Transverse colon (tissue), 4 donors: ENCODE results near the gene RPL28. TPM values are rescaled to one million over a fixed set of nuclear protein-coding genes. Genes with fewer than 3 reads are reported as not detected.

Experiments
- DNase-seq: peaks from one replicate; pipeline ENCODE4 v3.0.0-alpha.2; 2019
- H3K27ac ChIP-seq, 4 donors: fragments of 200-600 bp; sonication (generic); 2 replicates each; pipeline ENCODE4 v1.5.1; 2016 to 2018; ENCODE audit warnings: inconsistent platforms in 4 of 4
- H3K27me3 ChIP-seq: fragments of 200-600 bp; sonication (generic); 2 replicates; pipeline ENCODE4 v1.5.1; 2017; ENCODE audit warnings: inconsistent platforms
- H3K36me3 ChIP-seq, 4 donors: fragments of 200-600 bp; sonication (generic); 2 replicates each; pipeline ENCODE4 v1.5.1; 2017 to 2019; ENCODE audit warnings: inconsistent platforms in 4 of 4
- H3K4me1 ChIP-seq, 4 donors: fragments of 200-600 bp; sonication (generic); 2 replicates each; pipeline ENCODE4 v1.5.1; 2017 to 2020; ENCODE audit warnings: inconsistent platforms in 4 of 4
- H3K4me3 ChIP-seq, 4 donors: fragments of 200-600 bp; sonication (generic); 1 replicate in 1 of 4; 2 replicates in 3 of 4; pipeline versions ENCODE4 v1.5.1 to v1.6.1; 2017 to 2019; ENCODE audit warnings: inconsistent platforms in 4 of 4
- H3K9me3 ChIP-seq, 2 donors: fragments of 200-600 bp; sonication (generic); 2 replicates each; pipeline ENCODE4 v1.5.1; 2017 to 2019; ENCODE audit warnings: inconsistent platforms in 2 of 2
- CTCF ChIP-seq, 5 experiments: fragments of 200-600 bp in 3 of 5; fragments of 450-650 bp in 2 of 5; sonication (generic) in 3 of 5; IDR thresholded peaks; 1 replicate in 2 of 5; 2 replicates in 3 of 5; pipeline ENCODE4 v1.5.1; 2016 to 2017; ENCODE audit warnings: antibody characterized with exemption in 5 of 5, inconsistent platforms in 3 of 5, mild to moderate bottlenecking in 2 of 5, moderate library complexity in 1 of 5
- EP300 ChIP-seq: sonication (generic); formaldehyde crosslinking; IDR thresholded peaks from one replicate; pipeline ENCODE4 v1.6.1; 2017; ENCODE audit warnings: antibody characterized with exemption, low read depth
- POLR2A ChIP-seq: fragments of 450-650 bp; IDR thresholded peaks from one replicate; pipeline ENCODE4 v1.6.1; 2016; ENCODE audit warnings: antibody characterized with exemption, mild to moderate bottlenecking, moderate library complexity
- POLR2AphosphoS5 ChIP-seq, 3 donors: sonication (generic); formaldehyde crosslinking; IDR thresholded peaks; one replicate each; pipeline ENCODE4 v1.6.1; 2016; ENCODE audit warnings: antibody characterized with exemption in 3 of 3
- WGBS, 2 donors: methylation state at CpG; one replicate each; pipeline ENCODE4 v1.1.5; 2018; ENCODE audit warnings: low coverage in 1 of 2; 5-methylcytosine and 5-hydroxymethylcytosine counted together
- in situ Hi-C, 4 donors: fragments of 200-750 bp; cut with MboI; loops; one replicate each; pipeline versions ENCODE4 v1.15.0 to v1.15.1; 2017; ENCODE audit warnings: low sequenced_read_pairs in 3 of 4, low pct_ligation_motif_present in 1 of 4, low pct_unique_long_range_greater_than_20kb in 1 of 4
- intact Hi-C: fragments of 100-400 bp; cut with DNase I; formaldehyde crosslinking; loops from one replicate; pipeline ENCODE4 v1.15.1; 2023; ENCODE audit warnings: low total_unique reads
- total RNA-seq, 4 donors: library from RNA; depleted of rRNA; stranded (reverse); fragments of >200 nt; gene quantifications; one replicate each; pipeline ENCODE4 v1.1.0, GENCODE V29; 2016

The RPL28 gene
- total RNA-seq, 4 donors from 2014 or later, result 448 to 648 (median 605) TPM

- Histone ChIP-seq H3K4me1 (no peaks in the 10 kb centered on the region), H3K9me3 (no peaks in the 10 kb centered on the region), H3K27me3 (peaks cover 67% of the 10 kb centered on the region), H3K4me3 (no peak overlapping the region), H3K36me3 (no peaks in the 10 kb centered on the region), H3K27ac (no peak overlapping the region)
- in situ Hi-C loops (no loop called here), intact Hi-C loops (no loop called here)
- TF ChIP-seq EP300 (no peak), POLR2AphosphoS5 (IDR thresholded peaks at IDR 0.05) (no peak), POLR2A (no peak)
- no peak for DNase-seq
- WGBS, 2 donors, result 80 to 89% methylated on average over 3 to 13 of the region's 14 CpGs
Observed at GRCh38 chr19:55432241-55432959, 46.7 kb downstream of the RPL28 start.

GRCh38 chr19:55433292-55433691 lies 47.6 kb downstream of the RPL28 start:
- WGBS, 2 donors, result 13 to 30% methylated on average over 2 to 3 of the region's 48 CpGs
- TF ChIP-seq EP300, result no peak
- TF ChIP-seq POLR2AphosphoS5 (IDR thresholded peaks at IDR 0.05), result no peak
- Histone ChIP-seq H3K27ac (no peak overlapping the region), H3K4me3 (no peak overlapping the region), H3K9me3 (no peaks in the 10 kb centered on the region), H3K27me3 (peaks cover 71% of the 10 kb centered on the region), H3K36me3 (no peaks in the 10 kb centered on the region), H3K4me1 (no peaks in the 10 kb centered on the region)
- in situ Hi-C loops, result no loop called here
- no peak for DNase-seq
- intact Hi-C loops, result no loop called here

- 68 to 100% methylated on average over 1 to 4 of the region's 4 CpGs for WGBS, 2 donors
- intact Hi-C loops, result no loop called here
Observed at GRCh38 chr19:55434356-55434919, 48.7 kb downstream of the RPL28 start.

GRCh38 chr19:55435020-55435419 lies 49.3 kb downstream of the RPL28 start:
- Histone ChIP-seq H3K9me3 (no peaks in the 10 kb centered on the region), H3K27me3 (peaks cover 75% of the 10 kb centered on the region), H3K36me3 (no peaks in the 10 kb centered on the region), H3K4me1 (no peaks in the 10 kb centered on the region), H3K4me3 (no peak overlapping the region), H3K27ac (no peak overlapping the region)
- 91 to 100% methylated on average over 4 of the region's 4 CpGs for WGBS, 2 donors
- DNase-seq, result no peak
- TF ChIP-seq CTCF (IDR thresholded peaks at IDR 0.05), result no peak
- no peak for TF ChIP-seq EP300
- no peak for TF ChIP-seq POLR2A
- TF ChIP-seq POLR2AphosphoS5 (IDR thresholded peaks at IDR 0.05), result no peak
- in situ Hi-C loops, result no loop called here
- intact Hi-C loops, result no loop called here

More at GRCh38 chr19:55434356-55434919, 48.7 kb downstream of the RPL28 start:
- in situ Hi-C loops, result no loop called here
- no peaks in the 10 kb centered on the region for H3K4me1 ChIP-seq
- peaks cover 75% of the 10 kb centered on the region for H3K27me3 ChIP-seq
- no peaks in the 10 kb centered on the region for H3K9me3 ChIP-seq
- no peaks in the 10 kb centered on the region for H3K36me3 ChIP-seq
- DNase-seq, result no peak
- TF ChIP-seq POLR2AphosphoS5 (IDR thresholded peaks at IDR 0.05) (no peak), POLR2A (no peak), CTCF (IDR thresholded peaks at IDR 0.05) (no peak)
- no peak overlapping the region for H3K27ac ChIP-seq
- H3K4me3 ChIP-seq, result no peak overlapping the region

GRCh38 chr19:55436847-55437246 lies 51.1 kb downstream of the RPL28 start:
- in situ Hi-C loops, result no loop called here
- H3K9me3 ChIP-seq, result no peaks in the 10 kb centered on the region
- DNase-seq, result no peak
- 49% methylated on average over 8 of the region's 8 CpGs; no CpG with 5 or more reads in 1 of the 2 donors for WGBS, 2 donors
- H3K4me1 ChIP-seq, result peaks cover 0 to 15% (median under 1%) of the 10 kb centered on the region in 4 donors
- H3K27ac ChIP-seq, result no peak overlapping the region
- H3K4me3 ChIP-seq, result no peak overlapping the region
- TF ChIP-seq EP300 (no peak), POLR2AphosphoS5 (IDR thresholded peaks at IDR 0.05) (no peak), POLR2A (no peak), CTCF (IDR thresholded peaks at IDR 0.05) (no peak)
- H3K36me3 ChIP-seq, result no peaks in the 10 kb centered on the region
- intact Hi-C loops, result no loop called here
- peaks cover 83% of the 10 kb centered on the region for H3K27me3 ChIP-seq
